ENCODE results near the gene TMPRSS3. TPM values are rescaled to one million over a fixed set of nuclear protein-coding genes. Genes with fewer than 3 reads are reported as not detected.

The TMPRSS3 gene
- total RNA-seq, 2 donors from 2014 or later, result not detected

GRCh38 chr21:42406201-42406621, 10.4 kb upstream of the TMPRSS3 start:
- DNase-seq, result no peak
- no peaks in the 10 kb centered on the region for H3K36me3 ChIP-seq (ENCODE audit: control insufficient read depth, insufficient read depth, low read length)
- H3K9ac ChIP-seq (ENCODE audit: extremely low read depth, low read length, poor library complexity, severe bottlenecking), result no peak overlapping the region
- Mint-ChIP-seq H3K27ac (no peak overlapping the region), H3K4me1 (no peaks in the 10 kb centered on the region), H3K9me3 (no peaks in the 10 kb centered on the region), H3K27me3 (ENCODE audit: insufficient read depth) (no peaks in the 10 kb centered on the region), H3K4me3 (no peak overlapping the region), H3K36me3 (ENCODE audit: low read depth) (no peaks in the 10 kb centered on the region)
- H3K27me3 ChIP-seq (ENCODE audit: control insufficient read depth, insufficient read depth, low read length, poor library complexity, severe bottlenecking), result no peaks in the 10 kb centered on the region
- H3K27ac ChIP-seq (ENCODE audit: low read depth, low read length), result no peak overlapping the region
- TF ChIP-seq CTCF (conservative IDR thresholded peaks at IDR 0.05), result no peak
- H3K4me3 ChIP-seq (ENCODE audit: low read length), result no peak overlapping the region
- WGBS, 2 experiments (ENCODE audit: insufficient coverage in 1 of 2, insufficient read length in 1 of 2), result 91 to 98% methylated on average over 7 to 10 of the region's 10 CpGs
- H3K9me3 ChIP-seq (ENCODE audit: control insufficient read depth, low read length), result peaks cover 7% of the 10 kb centered on the region
- no peaks in the 10 kb centered on the region for H3K4me1 ChIP-seq (ENCODE audit: control insufficient read depth, insufficient read depth, low read length)

DNA sequence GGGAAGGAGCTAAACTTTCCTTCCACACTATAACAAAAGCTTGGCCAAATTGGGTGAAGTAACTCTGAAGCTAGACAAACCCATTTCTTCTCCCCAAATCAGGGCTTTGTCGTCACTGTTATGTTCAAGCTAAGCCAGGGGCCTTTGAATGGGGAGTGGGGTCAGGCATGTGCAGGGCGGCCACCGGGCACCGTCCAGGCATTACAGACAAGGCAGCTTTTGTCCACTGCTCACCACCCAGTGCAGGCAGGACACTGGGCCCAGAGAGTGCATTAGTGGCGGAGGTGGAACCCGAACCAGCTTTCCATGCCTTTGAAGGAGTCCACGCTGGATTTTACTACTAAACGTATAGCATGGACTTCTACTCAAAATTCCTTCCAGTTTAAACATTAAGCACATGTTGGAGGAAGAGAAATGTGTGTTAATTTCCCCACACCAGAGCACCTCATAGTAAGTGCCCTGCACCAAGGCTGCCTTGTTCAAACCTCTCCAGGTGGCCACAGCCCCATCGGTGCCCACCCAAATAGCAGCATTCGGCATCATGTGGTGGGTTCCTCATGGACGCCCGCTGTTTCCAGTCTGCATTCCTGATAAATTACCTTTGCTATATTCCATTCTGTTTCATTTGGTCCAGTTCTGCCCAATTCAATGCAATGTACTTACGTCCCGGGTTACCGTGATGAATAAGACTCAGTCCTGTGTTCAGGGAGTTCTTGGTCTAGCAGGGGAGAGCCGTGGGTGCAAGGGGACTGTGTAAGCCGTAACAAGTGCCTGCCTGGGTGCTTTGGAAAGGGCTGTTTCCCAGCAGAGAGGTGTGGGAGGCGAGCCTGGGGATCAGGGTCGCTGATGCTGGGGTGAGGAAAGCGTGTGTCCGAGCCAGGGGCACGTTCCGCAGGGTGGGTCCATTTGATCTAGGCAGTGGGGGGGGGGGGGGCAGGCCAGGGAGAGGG, 9.5 kb upstream of the TMPRSS3 start:
- no peaks in the 10 kb centered on the region for H3K27me3 Mint-ChIP-seq (ENCODE audit: insufficient read depth)
- 93 to 96% methylated on average over 5 to 21 of the region's 23 CpGs for WGBS, 2 experiments (ENCODE audit: insufficient coverage in 1 of 2, insufficient read length in 1 of 2)

GRCh38 chr21:42404539-42404938, 8.7 kb upstream of the TMPRSS3 start:
- H3K9ac ChIP-seq (ENCODE audit: extremely low read depth, low read length, poor library complexity, severe bottlenecking), result no peak overlapping the region
- no peaks in the 10 kb centered on the region for H3K36me3 ChIP-seq (ENCODE audit: control insufficient read depth, insufficient read depth, low read length)
- H3K4me1 ChIP-seq (ENCODE audit: control insufficient read depth, insufficient read depth, low read length), result no peaks in the 10 kb centered on the region
- Mint-ChIP-seq H3K36me3 (ENCODE audit: low read depth) (no peaks in the 10 kb centered on the region), H3K27me3 (ENCODE audit: insufficient read depth) (no peaks in the 10 kb centered on the region), H3K27ac (no peak overlapping the region), H3K4me3 (no peak overlapping the region), H3K4me1 (no peaks in the 10 kb centered on the region), H3K9me3 (no peaks in the 10 kb centered on the region)
- H3K27ac ChIP-seq (ENCODE audit: low read depth, low read length), result no peak overlapping the region
- peaks cover 7% of the 10 kb centered on the region for H3K9me3 ChIP-seq (ENCODE audit: control insufficient read depth, low read length)
- no peak overlapping the region for H3K4me3 ChIP-seq (ENCODE audit: low read length)
- TF ChIP-seq CTCF (conservative IDR thresholded peaks at IDR 0.05), result no peak
- no peaks in the 10 kb centered on the region for H3K27me3 ChIP-seq (ENCODE audit: control insufficient read depth, insufficient read depth, low read length, poor library complexity, severe bottlenecking)
- 88 to 90% methylated on average over 10 of the region's 10 CpGs for WGBS, 2 experiments (ENCODE audit: insufficient coverage in 1 of 2, insufficient read length in 1 of 2)
- no peak for DNase-seq

More for the DNA sequence above, 9.5 kb upstream of the TMPRSS3 start:
- Mint-ChIP-seq H3K4me3 (no peak overlapping the region), H3K9me3 (no peaks in the 10 kb centered on the region), H3K4me1 (no peaks in the 10 kb centered on the region), H3K36me3 (ENCODE audit: low read depth) (no peaks in the 10 kb centered on the region), H3K27ac (no peak overlapping the region)
- H3K9me3 ChIP-seq (ENCODE audit: control insufficient read depth, low read length), result peaks cover 7% of the 10 kb centered on the region
- no peaks in the 10 kb centered on the region for H3K27me3 ChIP-seq (ENCODE audit: control insufficient read depth, insufficient read depth, low read length, poor library complexity, severe bottlenecking)
- H3K4me3 ChIP-seq (ENCODE audit: low read length), result no peak overlapping the region
- H3K9ac ChIP-seq (ENCODE audit: extremely low read depth, low read length, poor library complexity, severe bottlenecking), result no peak overlapping the region
- no peak for DNase-seq
- H3K27ac ChIP-seq (ENCODE audit: low read depth, low read length), result no peak overlapping the region
- H3K4me1 ChIP-seq (ENCODE audit: control insufficient read depth, insufficient read depth, low read length), result no peaks in the 10 kb centered on the region
- no peaks in the 10 kb centered on the region for H3K36me3 ChIP-seq (ENCODE audit: control insufficient read depth, insufficient read depth, low read length)
- no peak for TF ChIP-seq CTCF (conservative IDR thresholded peaks at IDR 0.05)
